ENCODE measurements around the gene ALOX5AP.

ALOX5AP gene

DNA sequence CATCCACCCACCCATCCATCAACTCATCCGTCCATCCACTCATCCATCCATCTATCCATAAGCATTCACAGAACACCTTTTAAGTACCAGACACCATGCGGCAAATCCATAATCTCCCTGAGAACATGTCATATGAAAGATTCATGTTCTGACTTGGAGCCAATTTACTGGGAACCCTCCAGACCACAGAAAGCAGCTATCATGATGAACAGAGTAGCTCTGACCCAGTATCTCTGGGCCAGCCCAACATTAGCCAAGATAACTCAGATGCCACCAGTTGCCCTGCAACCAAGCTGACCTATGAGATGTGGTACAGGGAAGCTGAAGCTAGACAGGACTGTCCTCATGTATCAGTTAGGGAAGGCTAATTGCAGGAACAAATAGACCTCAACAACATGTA is 51.3 kb downstream of the ALOX5AP start:
- TF ChIP-seq CTCF (IDR thresholded peaks at IDR 0.05; ENCODE audit: insufficient read depth, low read length, poor library complexity, severe bottlenecking) = no peak
- Histone ChIP-seq H3K4me3 (replicated peaks; ENCODE audit: low read depth, low read length) (no peak overlapping the region), H3K36me3 (ENCODE audit: control insufficient read depth, insufficient read depth, low read length) (no peaks in the 10 kb centered on the region), H3K27me3 (replicated peaks; ENCODE audit: control insufficient read depth, insufficient read depth, low read length) (no peaks in the 10 kb centered on the region; the same call in 1 of the 2 replicates)
- no peak for DNase-seq (ENCODE audit: extremely low read depth, insufficient read length)

DNA sequence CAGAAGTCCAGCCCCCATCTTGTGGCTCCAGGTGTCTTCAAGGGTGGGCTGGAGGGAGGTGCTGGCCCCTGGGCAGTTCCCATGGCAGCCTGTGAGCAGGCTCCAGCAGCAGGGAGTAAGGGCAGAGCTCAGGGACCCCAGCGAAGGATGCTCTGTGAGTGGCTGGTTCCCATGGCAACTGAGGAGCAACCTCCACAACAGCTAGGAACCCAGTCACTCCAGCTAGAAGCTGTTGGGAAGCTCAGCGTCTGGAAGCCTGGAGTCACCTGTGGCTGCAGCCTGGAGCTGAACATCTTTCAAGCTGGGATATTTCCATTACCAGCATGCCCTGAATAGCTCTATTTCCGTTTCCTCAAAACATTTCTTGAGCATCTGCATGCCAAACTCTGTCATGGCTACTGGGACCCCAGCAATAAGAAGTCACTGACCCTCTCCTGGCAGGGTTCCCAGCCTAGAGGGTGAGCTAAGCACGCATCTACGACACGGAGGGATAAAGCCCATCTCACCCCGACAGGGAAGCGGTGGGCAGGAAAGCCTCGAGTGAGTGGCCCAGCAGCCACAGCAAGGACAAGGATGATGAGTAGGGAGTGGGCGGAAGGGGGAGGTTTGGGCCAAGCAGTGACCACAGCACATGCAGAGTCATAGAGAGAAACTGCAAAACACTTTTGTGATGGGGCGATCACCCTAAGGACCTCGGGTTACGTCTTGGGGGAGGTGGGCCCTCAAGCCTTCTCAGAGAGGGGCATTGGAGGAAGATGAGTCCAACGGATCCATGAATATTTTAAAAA is 52.6 kb downstream of the ALOX5AP start:
- no peaks in the 10 kb centered on the region for H3K36me3 ChIP-seq (ENCODE audit: control insufficient read depth, insufficient read depth, low read length)
- no peak overlapping the region for H3K4me3 ChIP-seq (replicated peaks; ENCODE audit: low read depth, low read length)
- no peak for TF ChIP-seq CTCF (IDR thresholded peaks at IDR 0.05; ENCODE audit: insufficient read depth, low read length, poor library complexity, severe bottlenecking)
- H3K27me3 ChIP-seq (replicated peaks; ENCODE audit: control insufficient read depth, insufficient read depth, low read length) = no peaks in the 10 kb centered on the region; the same call in 1 of the 2 replicates
- no peak for DNase-seq (ENCODE audit: extremely low read depth, insufficient read length)

GRCh38 chr13:30789166-30789862 is 54.0 kb downstream of the ALOX5AP start:
- Histone ChIP-seq H3K4me3 (replicated peaks; ENCODE audit: low read depth, low read length) (no peak overlapping the region), H3K36me3 (ENCODE audit: control insufficient read depth, insufficient read depth, low read length) (no peaks in the 10 kb centered on the region), H3K27me3 (replicated peaks; ENCODE audit: control insufficient read depth, insufficient read depth, low read length) (no peaks in the 10 kb centered on the region; the same call in 1 of the 2 replicates)
- no peak for DNase-seq (ENCODE audit: extremely low read depth, insufficient read length)
- no peak for TF ChIP-seq CTCF (IDR thresholded peaks at IDR 0.05; ENCODE audit: insufficient read depth, low read length, poor library complexity, severe bottlenecking)

- no peak for DNase-seq (ENCODE audit: extremely low read depth, insufficient read length)
- Histone ChIP-seq H3K27me3 (replicated peaks; ENCODE audit: control insufficient read depth, insufficient read depth, low read length) (no peaks in the 10 kb centered on the region; the same call in 1 of the 2 replicates), H3K36me3 (ENCODE audit: control insufficient read depth, insufficient read depth, low read length) (no peaks in the 10 kb centered on the region), H3K4me3 (replicated peaks; ENCODE audit: low read depth, low read length) (no peak overlapping the region)
- TF ChIP-seq CTCF (IDR thresholded peaks at IDR 0.05; ENCODE audit: insufficient read depth, low read length, poor library complexity, severe bottlenecking) = no peak
Observed at GRCh38 chr13:30790592-30790991, 55.2 kb downstream of the ALOX5AP start.

- TF ChIP-seq CTCF (IDR thresholded peaks at IDR 0.05; ENCODE audit: insufficient read depth, low read length, poor library complexity, severe bottlenecking) = no peak
- no peak overlapping the region for H3K4me3 ChIP-seq (replicated peaks; ENCODE audit: low read depth, low read length)
- DNase-seq (ENCODE audit: extremely low read depth, insufficient read length) = no peak
- H3K36me3 ChIP-seq (ENCODE audit: control insufficient read depth, insufficient read depth, low read length) = no peaks in the 10 kb centered on the region
- H3K27me3 ChIP-seq (replicated peaks; ENCODE audit: control insufficient read depth, insufficient read depth, low read length) = no peaks in the 10 kb centered on the region; the same call in 1 of the 2 replicates
Observed at GRCh38 chr13:30791354-30792001, 56.1 kb downstream of the ALOX5AP start.
